GM23338 (cell line): ENCODE measurements around the gene TGDS. TPM values are rescaled to one million over a fixed set of nuclear protein-coding genes. Genes with fewer than 3 reads are reported as not detected.

Experiments
- ATAC-seq: fragments of 200-7000 bp; cut with Tn5 transposase; 3 replicates; pipeline ENCODE4 v1.9.1; 2020
- DNase-seq: peaks from one replicate; pipeline ENCODE4 v3.0.0-alpha.2; 2015; ENCODE audit warnings: low spot score
- H2AFZ ChIP-seq: fragments of 200-600 bp; sonication (generic); 2 replicates; pipeline ENCODE4 v1.8.0; 2016; ENCODE audit warnings: antibody characterized with exemption, mild to moderate bottlenecking, moderate library complexity
- H3F3A ChIP-seq: fragments of 200-600 bp; sonication (generic); replicated peaks from 2 replicates; pipeline ENCODE4 v1.8.0; 2017; ENCODE audit warnings: antibody characterized with exemption, mixed run types, low read depth
- H3K27ac ChIP-seq: fragments of 200-600 bp; sonication (generic); 2 replicates; pipeline ENCODE4 v1.6.1; 2016; ENCODE audit warnings: low read depth
- H3K27me3 ChIP-seq: fragments of 200-600 bp; sonication (generic); 2 replicates; pipeline ENCODE4 v1.8.0; 2016; ENCODE audit warnings: mild to moderate bottlenecking, mixed run types, moderate library complexity; ENCODE audit not compliant: insufficient read depth
- H3K36me3 ChIP-seq: fragments of 200-600 bp; sonication (generic); 2 replicates; pipeline ENCODE4 v1.8.0; 2016; ENCODE audit warnings: mild to moderate bottlenecking; ENCODE audit not compliant: insufficient read depth
- H3K4me1 ChIP-seq: fragments of 200-600 bp; sonication (generic); 2 replicates; pipeline ENCODE4 v1.8.0; 2016; ENCODE audit warnings: mild to moderate bottlenecking, moderate library complexity; ENCODE audit not compliant: insufficient read depth
- H3K4me2 ChIP-seq: fragments of 200-600 bp; sonication (generic); 2 replicates; pipeline ENCODE4 v1.7.1; 2017; ENCODE audit warnings: mixed run types
- H3K4me3 ChIP-seq: fragments of 200-600 bp; sonication (generic); 2 replicates; pipeline ENCODE4 v1.6.1; 2016; ENCODE audit warnings: mixed run types
- H3K79me2 ChIP-seq: fragments of 200-600 bp; sonication (generic); replicated peaks from 2 replicates; pipeline ENCODE4 v1.8.0; 2017; ENCODE audit warnings: mild to moderate bottlenecking; ENCODE audit not compliant: insufficient read depth
- H3K9me2 ChIP-seq: fragments of 200-600 bp; sonication (generic); 2 replicates; pipeline ENCODE4 v1.8.0; 2017; ENCODE audit not compliant: insufficient read depth
- H4K20me1 ChIP-seq: fragments of 200-600 bp; sonication (generic); replicated peaks from 2 replicates; pipeline ENCODE4 v1.8.0; 2017; ENCODE audit warnings: mild to moderate bottlenecking; ENCODE audit not compliant: insufficient read depth
- H3K27ac Mint-ChIP-seq: 2 replicates; pipeline ENCODE4 v1.8.0; 2020; ENCODE audit warnings: inconsistent platforms, mild to moderate bottlenecking, moderate library complexity, mixed read lengths
- H3K27me3 Mint-ChIP-seq: 3 replicates; pipeline ENCODE4 v1.8.0; 2022; ENCODE audit warnings: low read depth, mild to moderate bottlenecking, moderate library complexity, mixed read lengths, inconsistent platforms; ENCODE audit not compliant: insufficient read depth, poor library complexity
- H3K36me3 Mint-ChIP-seq: 3 replicates; pipeline ENCODE4 v1.8.0; 2021; ENCODE audit warnings: low read depth, mild to moderate bottlenecking, inconsistent platforms, moderate library complexity, mixed read lengths
- H3K4me1 Mint-ChIP-seq: 3 replicates; pipeline ENCODE4 v1.8.0; 2020; ENCODE audit warnings: mild to moderate bottlenecking, inconsistent platforms, mixed read lengths
- H3K4me3 Mint-ChIP-seq: 3 replicates; pipeline ENCODE4 v1.8.0; 2021; ENCODE audit warnings: moderate library complexity, mild to moderate bottlenecking, inconsistent platforms, mixed read lengths
- H3K9me3 Mint-ChIP-seq: 3 replicates; pipeline ENCODE4 v1.8.0; 2020; ENCODE audit warnings: moderate library complexity, mild to moderate bottlenecking, inconsistent platforms, mixed read lengths
- CREB1 ChIP-seq: fragments of 250-450 bp; sonication (Bioruptor Pico); IDR thresholded peaks from 2 replicates; pipeline ENCODE4 v1.5.0; 2020; ENCODE audit warnings: low read depth, mild to moderate bottlenecking, moderate library complexity
- EZH2 ChIP-seq: fragments of 200-600 bp; sonication (generic); IDR thresholded peaks from one replicate; pipeline ENCODE4 v1.8.0; 2017; ENCODE audit warnings: antibody characterized with exemption, mild to moderate bottlenecking, low read depth; ENCODE audit not compliant: unreplicated experiment
- EZH2phosphoT487 ChIP-seq: fragments of 200-600 bp; sonication (generic); IDR thresholded peaks from one replicate; pipeline ENCODE4 v1.8.1; 2018; ENCODE audit warnings: antibody characterized with exemption; ENCODE audit not compliant: unreplicated experiment
- JUNB ChIP-seq: IDR thresholded peaks from one replicate; pipeline ENCODE4 v1.6.1; 2016; ENCODE audit warnings: antibody characterized with exemption; ENCODE audit not compliant: unreplicated experiment
- NANOG ChIP-seq: IDR thresholded peaks from 2 replicates; pipeline ENCODE4 v1.6.1; 2016; ENCODE audit warnings: antibody characterized with exemption, borderline replicate concordance
- ZNF331 ChIP-seq: fragments of 250-450 bp; sonication (Bioruptor Pico); IDR thresholded peaks from 2 replicates; pipeline ENCODE4 v1.5.0; 2020; ENCODE audit warnings: low read depth, mild to moderate bottlenecking, moderate library complexity
- polyA plus RNA-seq: library from polyadenylated mRNA; unstranded; fragments of >200 nt; fragmentation: Nextera tagmentation; extraction: Ambion mirVana; gene quantifications from 2 replicates; pipeline ENCODE4 v1.2.1, GENCODE V29; 2016
- total RNA-seq: library from RNA; depleted of rRNA; stranded (reverse); fragments of >200 nt; shearing (Covaris generic); gene quantifications from 2 replicates; pipeline ENCODE4 v1.2.3, GENCODE V29; 2014
- TF ChIP-seq, protein P1 (sequence below): IDR thresholded peaks from 2 replicates; pipeline ENCODE4 v1.6.1; 2016; ENCODE audit warnings: antibody characterized with exemption
- TF ChIP-seq, protein P2 (sequence below): IDR thresholded peaks from one replicate; pipeline ENCODE4 v1.6.1; 2018; ENCODE audit warnings: antibody characterized with exemption; ENCODE audit not compliant: unreplicated experiment
- TF ChIP-seq, protein P3 (sequence below): fragments of 250-450 bp; sonication (Bioruptor Pico); IDR thresholded peaks from 2 replicates; pipeline ENCODE4 v1.5.0; 2020; ENCODE audit warnings: mild to moderate bottlenecking, moderate library complexity

TGDS gene
- total and polyA plus RNA-seq, 2 experiments from 2014 or later: 18.4 to 19.6 TPM

DNA sequence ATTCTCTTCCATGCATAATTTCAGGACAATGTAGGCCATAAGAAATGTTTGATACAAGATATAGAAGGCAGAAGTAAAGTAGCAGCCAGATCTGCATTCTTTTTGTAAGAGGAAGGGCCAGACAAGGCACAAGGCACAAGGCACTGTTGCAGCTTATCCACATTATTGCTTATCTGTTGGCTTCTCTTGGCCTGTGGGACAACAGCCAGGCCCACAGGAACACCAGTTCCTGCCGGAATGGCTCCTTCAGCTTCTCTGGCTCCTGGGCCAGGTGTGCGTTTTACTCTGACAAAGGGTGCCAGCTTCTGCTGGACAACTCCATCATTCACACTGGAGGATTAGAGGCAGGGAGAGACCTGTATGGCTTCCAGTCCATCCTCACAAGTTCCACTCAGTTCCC lies 34.9 kb upstream of the TGDS start:
- Histone ChIP-seq H3K9me2 (no peaks in the 10 kb centered on the region), H3K79me2 (no peaks in the 10 kb centered on the region), H3K36me3 (peaks cover 5% of the 10 kb centered on the region; the same call in 1 of the 2 replicates), H3F3A (no peaks in the 10 kb centered on the region), H2AFZ (no peak overlapping the region), H4K20me1 (no peaks in the 10 kb centered on the region), H3K27ac (no peak overlapping the region), H3K4me2 (no peak overlapping the region), H3K27me3 (no peaks in the 10 kb centered on the region), H3K4me3 (no peak overlapping the region), H3K4me1 (peaks cover 13% of the 10 kb centered on the region)
- Mint-ChIP-seq H3K27ac (no peak overlapping the region), H3K4me1 (peaks cover 27% of the 10 kb centered on the region), H3K36me3 (peaks cover 2% of the 10 kb centered on the region; the same call in 2 of the 3 replicates), H3K4me3 (no peak overlapping the region), H3K27me3 (no peaks in the 10 kb centered on the region), H3K9me3 (no peaks in the 10 kb centered on the region)
- TF ChIP-seq JUNB: no peak
- no peak for TF ChIP-seq ZNF331 (CRISPR knock-in tag)
- no peak for TF ChIP-seq EZH2
- TF ChIP-seq, protein P1, sequence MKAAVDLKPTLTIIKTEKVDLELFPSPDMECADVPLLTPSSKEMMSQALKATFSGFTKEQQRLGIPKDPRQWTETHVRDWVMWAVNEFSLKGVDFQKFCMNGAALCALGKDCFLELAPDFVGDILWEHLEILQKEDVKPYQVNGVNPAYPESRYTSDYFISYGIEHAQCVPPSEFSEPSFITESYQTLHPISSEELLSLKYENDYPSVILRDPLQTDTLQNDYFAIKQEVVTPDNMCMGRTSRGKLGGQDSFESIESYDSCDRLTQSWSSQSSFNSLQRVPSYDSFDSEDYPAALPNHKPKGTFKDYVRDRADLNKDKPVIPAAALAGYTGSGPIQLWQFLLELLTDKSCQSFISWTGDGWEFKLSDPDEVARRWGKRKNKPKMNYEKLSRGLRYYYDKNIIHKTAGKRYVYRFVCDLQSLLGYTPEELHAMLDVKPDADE: no peak
- TF ChIP-seq NANOG: no peak
- TF ChIP-seq, protein P2, sequence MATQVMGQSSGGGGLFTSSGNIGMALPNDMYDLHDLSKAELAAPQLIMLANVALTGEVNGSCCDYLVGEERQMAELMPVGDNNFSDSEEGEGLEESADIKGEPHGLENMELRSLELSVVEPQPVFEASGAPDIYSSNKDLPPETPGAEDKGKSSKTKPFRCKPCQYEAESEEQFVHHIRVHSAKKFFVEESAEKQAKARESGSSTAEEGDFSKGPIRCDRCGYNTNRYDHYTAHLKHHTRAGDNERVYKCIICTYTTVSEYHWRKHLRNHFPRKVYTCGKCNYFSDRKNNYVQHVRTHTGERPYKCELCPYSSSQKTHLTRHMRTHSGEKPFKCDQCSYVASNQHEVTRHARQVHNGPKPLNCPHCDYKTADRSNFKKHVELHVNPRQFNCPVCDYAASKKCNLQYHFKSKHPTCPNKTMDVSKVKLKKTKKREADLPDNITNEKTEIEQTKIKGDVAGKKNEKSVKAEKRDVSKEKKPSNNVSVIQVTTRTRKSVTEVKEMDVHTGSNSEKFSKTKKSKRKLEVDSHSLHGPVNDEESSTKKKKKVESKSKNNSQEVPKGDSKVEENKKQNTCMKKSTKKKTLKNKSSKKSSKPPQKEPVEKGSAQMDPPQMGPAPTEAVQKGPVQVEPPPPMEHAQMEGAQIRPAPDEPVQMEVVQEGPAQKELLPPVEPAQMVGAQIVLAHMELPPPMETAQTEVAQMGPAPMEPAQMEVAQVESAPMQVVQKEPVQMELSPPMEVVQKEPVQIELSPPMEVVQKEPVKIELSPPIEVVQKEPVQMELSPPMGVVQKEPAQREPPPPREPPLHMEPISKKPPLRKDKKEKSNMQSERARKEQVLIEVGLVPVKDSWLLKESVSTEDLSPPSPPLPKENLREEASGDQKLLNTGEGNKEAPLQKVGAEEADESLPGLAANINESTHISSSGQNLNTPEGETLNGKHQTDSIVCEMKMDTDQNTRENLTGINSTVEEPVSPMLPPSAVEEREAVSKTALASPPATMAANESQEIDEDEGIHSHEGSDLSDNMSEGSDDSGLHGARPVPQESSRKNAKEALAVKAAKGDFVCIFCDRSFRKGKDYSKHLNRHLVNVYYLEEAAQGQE: no peak
- TF ChIP-seq, protein P3, sequence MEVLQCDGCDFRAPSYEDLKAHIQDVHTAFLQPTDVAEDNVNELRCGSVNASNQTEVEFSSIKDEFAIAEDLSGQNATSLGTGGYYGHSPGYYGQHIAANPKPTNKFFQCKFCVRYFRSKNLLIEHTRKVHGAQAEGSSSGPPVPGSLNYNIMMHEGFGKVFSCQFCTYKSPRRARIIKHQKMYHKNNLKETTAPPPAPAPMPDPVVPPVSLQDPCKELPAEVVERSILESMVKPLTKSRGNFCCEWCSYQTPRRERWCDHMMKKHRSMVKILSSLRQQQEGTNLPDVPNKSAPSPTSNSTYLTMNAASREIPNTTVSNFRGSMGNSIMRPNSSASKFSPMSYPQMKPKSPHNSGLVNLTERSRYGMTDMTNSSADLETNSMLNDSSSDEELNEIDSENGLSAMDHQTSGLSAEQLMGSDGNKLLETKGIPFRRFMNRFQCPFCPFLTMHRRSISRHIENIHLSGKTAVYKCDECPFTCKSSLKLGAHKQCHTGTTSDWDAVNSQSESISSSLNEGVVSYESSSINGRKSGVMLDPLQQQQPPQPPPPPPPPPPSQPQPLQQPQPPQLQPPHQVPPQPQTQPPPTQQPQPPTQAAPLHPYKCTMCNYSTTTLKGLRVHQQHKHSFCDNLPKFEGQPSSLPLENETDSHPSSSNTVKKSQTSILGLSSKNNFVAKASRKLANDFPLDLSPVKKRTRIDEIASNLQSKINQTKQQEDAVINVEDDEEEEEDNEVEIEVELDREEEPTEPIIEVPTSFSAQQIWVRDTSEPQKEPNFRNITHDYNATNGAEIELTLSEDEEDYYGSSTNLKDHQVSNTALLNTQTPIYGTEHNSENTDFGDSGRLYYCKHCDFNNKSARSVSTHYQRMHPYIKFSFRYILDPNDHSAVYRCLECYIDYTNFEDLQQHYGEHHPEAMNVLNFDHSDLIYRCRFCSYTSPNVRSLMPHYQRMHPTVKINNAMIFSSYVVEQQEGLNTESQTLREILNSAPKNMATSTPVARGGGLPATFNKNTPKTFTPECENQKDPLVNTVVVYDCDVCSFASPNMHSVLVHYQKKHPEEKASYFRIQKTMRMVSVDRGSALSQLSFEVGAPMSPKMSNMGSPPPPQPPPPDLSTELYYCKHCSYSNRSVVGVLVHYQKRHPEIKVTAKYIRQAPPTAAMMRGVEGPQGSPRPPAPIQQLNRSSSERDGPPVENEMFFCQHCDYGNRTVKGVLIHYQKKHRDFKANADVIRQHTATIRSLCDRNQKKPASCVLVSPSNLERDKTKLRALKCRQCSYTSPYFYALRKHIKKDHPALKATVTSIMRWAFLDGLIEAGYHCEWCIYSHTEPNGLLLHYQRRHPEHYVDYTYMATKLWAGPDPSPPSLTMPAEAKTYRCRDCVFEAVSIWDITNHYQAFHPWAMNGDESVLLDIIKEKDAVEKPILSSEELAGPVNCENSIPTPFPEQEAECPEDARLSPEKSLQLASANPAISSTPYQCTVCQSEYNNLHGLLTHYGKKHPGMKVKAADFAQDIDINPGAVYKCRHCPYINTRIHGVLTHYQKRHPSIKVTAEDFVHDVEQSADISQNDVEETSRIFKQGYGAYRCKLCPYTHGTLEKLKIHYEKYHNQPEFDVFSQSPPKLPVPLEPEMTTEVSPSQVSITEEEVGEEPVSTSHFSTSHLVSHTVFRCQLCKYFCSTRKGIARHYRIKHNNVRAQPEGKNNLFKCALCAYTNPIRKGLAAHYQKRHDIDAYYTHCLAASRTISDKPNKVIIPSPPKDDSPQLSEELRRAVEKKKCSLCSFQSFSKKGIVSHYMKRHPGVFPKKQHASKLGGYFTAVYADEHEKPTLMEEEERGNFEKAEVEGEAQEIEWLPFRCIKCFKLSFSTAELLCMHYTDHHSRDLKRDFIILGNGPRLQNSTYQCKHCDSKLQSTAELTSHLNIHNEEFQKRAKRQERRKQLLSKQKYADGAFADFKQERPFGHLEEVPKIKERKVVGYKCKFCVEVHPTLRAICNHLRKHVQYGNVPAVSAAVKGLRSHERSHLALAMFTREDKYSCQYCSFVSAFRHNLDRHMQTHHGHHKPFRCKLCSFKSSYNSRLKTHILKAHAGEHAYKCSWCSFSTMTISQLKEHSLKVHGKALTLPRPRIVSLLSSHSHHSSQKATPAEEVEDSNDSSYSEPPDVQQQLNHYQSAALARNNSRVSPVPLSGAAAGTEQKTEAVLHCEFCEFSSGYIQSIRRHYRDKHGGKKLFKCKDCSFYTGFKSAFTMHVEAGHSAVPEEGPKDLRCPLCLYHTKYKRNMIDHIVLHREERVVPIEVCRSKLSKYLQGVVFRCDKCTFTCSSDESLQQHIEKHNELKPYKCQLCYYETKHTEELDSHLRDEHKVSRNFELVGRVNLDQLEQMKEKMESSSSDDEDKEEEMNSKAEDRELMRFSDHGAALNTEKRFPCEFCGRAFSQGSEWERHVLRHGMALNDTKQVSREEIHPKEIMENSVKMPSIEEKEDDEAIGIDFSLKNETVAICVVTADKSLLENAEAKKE (CRISPR knock-in tag): no peak
- TF ChIP-seq CREB1 (CRISPR knock-in tag): no peak
- no peak for TF ChIP-seq EZH2phosphoT487
- no peak for DNase-seq
- ATAC-seq: no peak
